Measurements from ENCODE around the gene ROR2. TPM values are rescaled to one million over a fixed set of nuclear protein-coding genes. Genes with fewer than 3 reads are reported as not detected.

ROR2 gene
- total RNA-seq, 1 donor, result 13.8 TPM

DNA sequence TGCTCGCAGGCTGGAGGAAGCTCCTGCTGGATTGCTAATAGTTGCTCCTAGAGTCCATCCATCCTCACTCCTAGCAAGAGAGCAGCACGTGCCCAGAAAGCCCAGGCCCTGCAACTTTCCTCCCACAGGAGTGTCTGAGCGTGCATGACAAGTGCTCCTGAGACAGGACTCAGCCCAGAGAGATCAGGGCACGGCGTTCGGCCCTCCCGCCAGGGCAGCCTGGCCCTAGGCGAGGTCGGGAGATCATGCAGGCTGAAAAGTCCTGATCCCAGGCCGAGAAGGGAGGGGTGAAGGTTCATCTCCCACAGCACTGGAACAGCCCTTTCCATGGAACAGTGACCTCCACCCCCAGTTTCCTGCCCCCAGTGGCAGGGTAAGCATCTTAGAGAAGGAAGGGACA, 94.8 kb downstream of the ROR2 start:
- H3K36me3 ChIP-seq (ENCODE audit: insufficient read depth, low read length), result no peaks in the 10 kb centered on the region
- H2AFZ ChIP-seq (ENCODE audit: low read length), result no peak overlapping the region
- TF ChIP-seq, protein P1, sequence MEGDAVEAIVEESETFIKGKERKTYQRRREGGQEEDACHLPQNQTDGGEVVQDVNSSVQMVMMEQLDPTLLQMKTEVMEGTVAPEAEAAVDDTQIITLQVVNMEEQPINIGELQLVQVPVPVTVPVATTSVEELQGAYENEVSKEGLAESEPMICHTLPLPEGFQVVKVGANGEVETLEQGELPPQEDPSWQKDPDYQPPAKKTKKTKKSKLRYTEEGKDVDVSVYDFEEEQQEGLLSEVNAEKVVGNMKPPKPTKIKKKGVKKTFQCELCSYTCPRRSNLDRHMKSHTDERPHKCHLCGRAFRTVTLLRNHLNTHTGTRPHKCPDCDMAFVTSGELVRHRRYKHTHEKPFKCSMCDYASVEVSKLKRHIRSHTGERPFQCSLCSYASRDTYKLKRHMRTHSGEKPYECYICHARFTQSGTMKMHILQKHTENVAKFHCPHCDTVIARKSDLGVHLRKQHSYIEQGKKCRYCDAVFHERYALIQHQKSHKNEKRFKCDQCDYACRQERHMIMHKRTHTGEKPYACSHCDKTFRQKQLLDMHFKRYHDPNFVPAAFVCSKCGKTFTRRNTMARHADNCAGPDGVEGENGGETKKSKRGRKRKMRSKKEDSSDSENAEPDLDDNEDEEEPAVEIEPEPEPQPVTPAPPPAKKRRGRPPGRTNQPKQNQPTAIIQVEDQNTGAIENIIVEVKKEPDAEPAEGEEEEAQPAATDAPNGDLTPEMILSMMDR (IDR thresholded peaks at IDR 0.05; ENCODE audit: extremely low read depth, low read depth, low read length), result no peak
- no peak overlapping the region for H3K4me2 ChIP-seq (ENCODE audit: insufficient read depth, low read length)
- H3K4me3 ChIP-seq (ENCODE audit: insufficient read depth, low read length), result no peak overlapping the region
- H3K79me2 ChIP-seq (ENCODE audit: insufficient read depth, low read length), result no peaks in the 10 kb centered on the region
- DNase-seq (ENCODE audit: insufficient read length, low spot score, missing footprints), result no peak
- H3K27me3 ChIP-seq (ENCODE audit: insufficient read depth, low read length), result no peaks in the 10 kb centered on the region
- no peak overlapping the region for H3K27ac ChIP-seq (ENCODE audit: low read depth, low read length)
- H3K4me1 ChIP-seq (ENCODE audit: insufficient read depth, low read length), result no peaks in the 10 kb centered on the region
- no peaks in the 10 kb centered on the region for H3K9me3 ChIP-seq (ENCODE audit: low read depth, low read length)
- no peaks in the 10 kb centered on the region for H4K20me1 ChIP-seq (ENCODE audit: insufficient read depth, low read length)

- H3K4me1 ChIP-seq (ENCODE audit: insufficient read depth, low read length), result no peaks in the 10 kb centered on the region
- no peak for DNase-seq (ENCODE audit: insufficient read length, low spot score, missing footprints)
- H3K4me3 ChIP-seq (ENCODE audit: insufficient read depth, low read length), result no peak overlapping the region
- H3K27me3 ChIP-seq (ENCODE audit: insufficient read depth, low read length), result peaks cover 7% of the 10 kb centered on the region
- H4K20me1 ChIP-seq (ENCODE audit: insufficient read depth, low read length), result no peaks in the 10 kb centered on the region
- TF ChIP-seq, protein P1 (IDR thresholded peaks at IDR 0.05; ENCODE audit: extremely low read depth, low read depth, low read length), result no peak
- no peak overlapping the region for H2AFZ ChIP-seq (ENCODE audit: low read length)
- H3K4me2 ChIP-seq (ENCODE audit: insufficient read depth, low read length), result no peak overlapping the region
- no peaks in the 10 kb centered on the region for H3K36me3 ChIP-seq (ENCODE audit: insufficient read depth, low read length)
- H3K27ac ChIP-seq (ENCODE audit: low read depth, low read length), result no peak overlapping the region
- no peaks in the 10 kb centered on the region for H3K9me3 ChIP-seq (ENCODE audit: low read depth, low read length)
- H3K79me2 ChIP-seq (ENCODE audit: insufficient read depth, low read length), result no peaks in the 10 kb centered on the region
Measured at GRCh38 chr9:91852801-91853347, 97.2 kb downstream of the ROR2 start.

DNA sequence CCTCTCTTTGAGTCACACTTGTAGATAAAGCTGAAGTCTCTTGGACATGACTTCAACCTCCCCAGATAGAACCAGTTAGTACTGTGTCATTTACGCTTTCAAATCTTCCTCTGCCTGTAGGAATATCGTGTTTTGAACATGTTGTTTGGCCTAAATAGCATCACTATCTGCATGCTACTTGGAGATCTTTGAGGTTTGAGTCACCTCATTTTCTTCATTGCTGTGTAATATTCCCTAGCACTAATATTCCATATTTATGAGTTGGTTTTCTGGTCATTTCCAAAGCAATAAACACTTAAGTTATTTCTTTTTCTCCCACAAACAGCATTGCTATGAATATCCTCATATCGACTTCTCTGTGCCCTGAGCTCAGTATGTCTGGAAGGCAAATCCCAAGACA, 100.3 kb downstream of the ROR2 start:
- TF ChIP-seq, protein P1 (IDR thresholded peaks at IDR 0.05; ENCODE audit: extremely low read depth, low read depth, low read length), result no peak
- no peak for DNase-seq (ENCODE audit: insufficient read length, low spot score, missing footprints)
- Histone ChIP-seq H2AFZ (ENCODE audit: low read length) (no peak overlapping the region), H3K36me3 (ENCODE audit: insufficient read depth, low read length) (no peaks in the 10 kb centered on the region), H3K27ac (ENCODE audit: low read depth, low read length) (no peak overlapping the region), H3K79me2 (ENCODE audit: insufficient read depth, low read length) (no peaks in the 10 kb centered on the region), H3K4me1 (ENCODE audit: insufficient read depth, low read length) (no peaks in the 10 kb centered on the region), H3K9me3 (ENCODE audit: low read depth, low read length) (no peaks in the 10 kb centered on the region), H3K4me2 (ENCODE audit: insufficient read depth, low read length) (no peak overlapping the region), H3K4me3 (ENCODE audit: insufficient read depth, low read length) (no peak overlapping the region), H4K20me1 (ENCODE audit: insufficient read depth, low read length) (no peaks in the 10 kb centered on the region), H3K27me3 (ENCODE audit: insufficient read depth, low read length) (peaks cover 7% of the 10 kb centered on the region)

DNA sequence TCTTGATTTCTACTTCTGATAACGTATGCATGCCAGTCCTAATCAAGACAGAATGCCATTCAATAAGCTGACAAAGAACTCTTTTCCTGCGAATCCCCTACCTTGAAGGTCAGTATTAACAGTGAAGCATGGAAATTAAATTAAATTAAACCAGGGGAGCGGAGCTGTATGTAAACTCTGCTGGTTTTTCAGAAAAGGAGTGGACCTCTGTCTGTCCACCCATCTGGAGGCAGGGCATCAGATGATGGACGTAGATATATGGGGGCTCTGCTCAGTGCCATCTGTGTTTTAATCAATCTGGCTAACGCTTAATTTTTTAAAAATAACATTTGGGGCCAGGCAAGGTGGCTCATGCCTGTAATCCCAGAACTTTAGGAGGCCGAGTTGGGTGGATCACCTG, 101.9 kb downstream of the ROR2 start:
- Histone ChIP-seq H3K36me3 (ENCODE audit: insufficient read depth, low read length) (no peaks in the 10 kb centered on the region), H3K27ac (ENCODE audit: low read depth, low read length) (no peak overlapping the region), H3K9me3 (ENCODE audit: low read depth, low read length) (no peaks in the 10 kb centered on the region), H3K4me2 (ENCODE audit: insufficient read depth, low read length) (no peak overlapping the region), H3K4me1 (ENCODE audit: insufficient read depth, low read length) (no peaks in the 10 kb centered on the region), H4K20me1 (ENCODE audit: insufficient read depth, low read length) (no peaks in the 10 kb centered on the region), H3K27me3 (ENCODE audit: insufficient read depth, low read length) (peaks cover 15% of the 10 kb centered on the region), H2AFZ (ENCODE audit: low read length) (no peak overlapping the region), H3K4me3 (ENCODE audit: insufficient read depth, low read length) (no peak overlapping the region), H3K79me2 (ENCODE audit: insufficient read depth, low read length) (no peaks in the 10 kb centered on the region)
- TF ChIP-seq, protein P1 (IDR thresholded peaks at IDR 0.05; ENCODE audit: extremely low read depth, low read depth, low read length), result no peak
- DNase-seq (ENCODE audit: insufficient read length, low spot score, missing footprints), result no peak

Measured in osteoblast (primary cell).